GM12878 (cell line): ENCODE measurements around the gene LCN1.

Experiments used
- FOS ChIP-seq: IDR thresholded peaks from 3 replicates; pipeline ENCODE4 v1.6.1; 2011; ENCODE audit warnings: borderline replicate concordance; ENCODE audit not compliant: insufficient read length; ENCODE audit errors: extremely low read depth
- NKRF ChIP-seq: fragments of 450-650 bp; conservative IDR thresholded peaks from 2 replicates; pipeline ENCODE4 v1.6.1; 2017; ENCODE audit warnings: mild to moderate bottlenecking, moderate library complexity
- PAX8 ChIP-seq: fragments of 450-650 bp; IDR thresholded peaks from 2 replicates; pipeline ENCODE4 v1.6.1; 2017; ENCODE audit warnings: mild to moderate bottlenecking, moderate library complexity
- POLR2AphosphoS5 ChIP-seq: IDR thresholded peaks from 2 replicates; pipeline ENCODE4 v1.6.1; 2011; ENCODE audit warnings: mild to moderate bottlenecking, low read length, inconsistent platforms
- RFX5 ChIP-seq: IDR thresholded peaks from 2 replicates; pipeline ENCODE4 v1.6.1; 2011; ENCODE audit warnings: low read depth, low read length, improper control_type of control experiment
- TAF1 ChIP-seq: IDR thresholded peaks from 2 replicates; pipeline ENCODE4 v1.6.1; 2011; ENCODE audit warnings: mild to moderate bottlenecking, low read depth, low read length, borderline replicate concordance

GRCh38 chr9:135474915-135475314 lies 46.3 kb upstream of the LCN1 start:
- TF ChIP-seq PAX8 (no peak), TAF1 (no peak), NKRF (no peak), FOS (no peak), RFX5 (no peak), POLR2AphosphoS5 (no peak)
